Mucosa of descending colon (tissue), 3 donors: ENCODE measurements around the gene CPPED1. TPM values are rescaled to one million over a fixed set of nuclear protein-coding genes. Genes with fewer than 3 reads are reported as not detected.

Experiments used
- ATAC-seq: fragments of 200-7000 bp; cut with Tn5 transposase; one replicate; pipeline ENCODE4 v1.9.1; 2020; ENCODE audit warnings: mild to moderate bottlenecking, moderate library complexity
- DNase-seq, 3 donors: peaks; one replicate each; pipeline ENCODE4 v3.0.0-alpha.2; 2020
- H3K36me3 ChIP-seq: fragments of 200-600 bp; one replicate; pipeline ENCODE4 v1.8.0; 2021; ENCODE audit warnings: low read depth, mild to moderate bottlenecking
- H3K4me1 ChIP-seq: fragments of 200-600 bp; one replicate; pipeline ENCODE4 v1.8.0; 2021; ENCODE audit warnings: low read depth, mild to moderate bottlenecking
- H3K4me3 ChIP-seq: fragments of 200-600 bp; one replicate; pipeline ENCODE4 v1.8.0; 2021; ENCODE audit warnings: mild to moderate bottlenecking
- H3K9me3 ChIP-seq: fragments of 200-600 bp; one replicate; pipeline ENCODE4 v1.8.0; 2021; ENCODE audit warnings: mild to moderate bottlenecking
- intact Hi-C, 2 donors: fragments of 100-400 bp; cut with DNase I in 1 of 2; cut with micrococcal nuclease in 1 of 2; formaldehyde crosslinking; loops; one replicate each; pipeline versions ENCODE4 v1.11.0 to v1.11.1; 2022; cut with DNase I, micrococcal nuclease
- total RNA-seq, 3 donors: library from RNA; stranded (reverse); fragmentation: NEBNext Ultra II Directional in 2 of 3; extraction: Animal tissue kit (Norgen Biotek cat#: 25700) in 2 of 3; gene quantifications; one replicate each; pipeline versions ENCODE4 v1.2.1 to v1.2.4, GENCODE V29; 2021 to 2023
- TF ChIP-seq, protein P1 (sequence below): fragments of 200-600 bp; IDR thresholded peaks from one replicate; pipeline ENCODE4 v1.8.0; 2022; ENCODE audit warnings: antibody characterized with exemption, mild to moderate bottlenecking
- donor health status: DM: no; HTN: no; CAD: no; lungs with moderate emphysema.
- donor health status: DM: no; HTN: no; CAD: no.
- donor health status: DM: no; HTN: yes; CAD: no.

Gene CPPED1
- total RNA-seq, 3 donors from 2014 or later: 18.9 to 25.0 (median 23.4) TPM

DNA sequence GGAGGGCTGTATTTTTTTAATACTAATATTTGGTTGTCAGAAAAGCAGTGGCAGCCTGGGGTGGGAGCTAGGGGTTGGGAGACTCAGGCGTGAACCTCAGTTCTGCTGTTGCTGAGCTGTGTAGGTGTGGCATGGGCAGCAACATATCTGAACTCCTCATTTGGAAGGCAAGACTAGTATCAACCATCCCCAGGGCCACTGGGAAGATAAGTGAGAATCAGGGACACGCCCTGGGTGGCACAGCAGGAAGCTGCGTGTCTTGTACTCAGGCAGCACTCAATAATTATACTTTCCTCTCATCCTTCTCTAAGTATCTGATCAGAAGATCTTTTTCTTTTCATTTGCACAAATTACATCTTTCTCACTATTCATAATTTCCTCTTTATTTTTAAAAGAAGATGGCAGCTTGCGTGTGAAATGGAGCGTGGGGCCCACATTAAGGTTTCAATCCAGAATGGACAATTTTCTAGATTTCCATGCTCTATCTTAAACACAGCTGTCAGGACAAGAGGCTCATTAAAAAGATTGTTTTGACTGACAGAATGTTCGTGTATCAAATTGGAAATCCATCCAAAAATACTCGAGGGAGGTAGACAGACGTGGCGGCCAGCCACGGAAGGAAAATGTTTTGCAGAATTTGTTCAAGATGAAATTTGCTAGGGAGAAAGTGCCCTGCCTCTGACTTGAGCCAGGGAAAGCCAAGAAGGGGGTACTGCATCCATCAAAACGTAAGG lies 121.1 kb downstream of the CPPED1 start:
- ATAC-seq (no peak), DNase-seq (no peak)
- Histone ChIP-seq H3K36me3 (no peaks in the 10 kb centered on the region), H3K4me1 (no peaks in the 10 kb centered on the region), H3K4me3 (no peak overlapping the region), H3K9me3 (no peaks in the 10 kb centered on the region)
- TF ChIP-seq, protein P1, sequence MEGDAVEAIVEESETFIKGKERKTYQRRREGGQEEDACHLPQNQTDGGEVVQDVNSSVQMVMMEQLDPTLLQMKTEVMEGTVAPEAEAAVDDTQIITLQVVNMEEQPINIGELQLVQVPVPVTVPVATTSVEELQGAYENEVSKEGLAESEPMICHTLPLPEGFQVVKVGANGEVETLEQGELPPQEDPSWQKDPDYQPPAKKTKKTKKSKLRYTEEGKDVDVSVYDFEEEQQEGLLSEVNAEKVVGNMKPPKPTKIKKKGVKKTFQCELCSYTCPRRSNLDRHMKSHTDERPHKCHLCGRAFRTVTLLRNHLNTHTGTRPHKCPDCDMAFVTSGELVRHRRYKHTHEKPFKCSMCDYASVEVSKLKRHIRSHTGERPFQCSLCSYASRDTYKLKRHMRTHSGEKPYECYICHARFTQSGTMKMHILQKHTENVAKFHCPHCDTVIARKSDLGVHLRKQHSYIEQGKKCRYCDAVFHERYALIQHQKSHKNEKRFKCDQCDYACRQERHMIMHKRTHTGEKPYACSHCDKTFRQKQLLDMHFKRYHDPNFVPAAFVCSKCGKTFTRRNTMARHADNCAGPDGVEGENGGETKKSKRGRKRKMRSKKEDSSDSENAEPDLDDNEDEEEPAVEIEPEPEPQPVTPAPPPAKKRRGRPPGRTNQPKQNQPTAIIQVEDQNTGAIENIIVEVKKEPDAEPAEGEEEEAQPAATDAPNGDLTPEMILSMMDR: no peak
- intact Hi-C loops: no loop called here

DNA sequence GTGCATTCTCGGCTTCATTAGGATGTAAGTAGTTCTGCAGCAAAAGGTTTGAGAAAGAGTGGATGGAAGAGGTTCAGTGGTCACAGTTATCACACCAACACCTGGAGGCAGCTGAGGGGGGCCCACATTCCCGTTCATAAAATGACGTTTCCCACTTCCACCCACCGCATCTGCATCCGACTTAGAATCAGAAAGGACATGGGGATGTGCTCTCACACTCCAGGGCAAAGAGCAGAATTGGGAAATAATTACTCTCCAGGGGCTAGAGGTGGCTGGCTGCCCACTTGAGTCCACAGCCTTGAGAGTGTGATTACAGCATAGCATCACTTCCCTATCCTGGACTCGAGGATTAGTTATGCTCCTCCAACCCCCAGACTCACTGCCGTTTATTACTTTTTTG lies 122.0 kb downstream of the CPPED1 start:
- no peaks in the 10 kb centered on the region for H3K9me3 ChIP-seq
- ATAC-seq (no peak), DNase-seq (no peak)
- no peaks in the 10 kb centered on the region for H3K36me3 ChIP-seq
- TF ChIP-seq, protein P1: no peak
- H3K4me3 ChIP-seq: no peak overlapping the region
- intact Hi-C loops: no loop called here
- H3K4me1 ChIP-seq: no peaks in the 10 kb centered on the region

DNA sequence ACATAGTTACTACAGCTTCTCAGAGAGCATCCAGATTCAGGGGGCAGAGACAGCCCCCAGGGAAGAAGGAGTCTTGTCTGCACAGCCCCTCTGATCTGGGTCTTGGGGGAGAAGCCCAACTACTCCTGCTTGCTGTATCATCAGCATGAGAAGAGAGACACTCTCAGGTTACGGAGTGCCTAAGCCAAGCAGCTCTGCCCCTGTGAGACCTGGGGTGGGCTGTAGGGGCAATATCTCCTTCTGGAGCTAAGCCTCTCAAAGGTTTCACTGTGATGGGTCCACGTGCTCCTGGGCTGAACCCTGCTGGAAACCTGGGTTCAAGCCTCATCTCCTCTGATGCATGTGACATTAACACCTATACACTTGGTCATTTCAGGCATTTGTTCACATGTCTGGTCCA lies 123.2 kb downstream of the CPPED1 start:
- intact Hi-C loops: no loop called here

DNA sequence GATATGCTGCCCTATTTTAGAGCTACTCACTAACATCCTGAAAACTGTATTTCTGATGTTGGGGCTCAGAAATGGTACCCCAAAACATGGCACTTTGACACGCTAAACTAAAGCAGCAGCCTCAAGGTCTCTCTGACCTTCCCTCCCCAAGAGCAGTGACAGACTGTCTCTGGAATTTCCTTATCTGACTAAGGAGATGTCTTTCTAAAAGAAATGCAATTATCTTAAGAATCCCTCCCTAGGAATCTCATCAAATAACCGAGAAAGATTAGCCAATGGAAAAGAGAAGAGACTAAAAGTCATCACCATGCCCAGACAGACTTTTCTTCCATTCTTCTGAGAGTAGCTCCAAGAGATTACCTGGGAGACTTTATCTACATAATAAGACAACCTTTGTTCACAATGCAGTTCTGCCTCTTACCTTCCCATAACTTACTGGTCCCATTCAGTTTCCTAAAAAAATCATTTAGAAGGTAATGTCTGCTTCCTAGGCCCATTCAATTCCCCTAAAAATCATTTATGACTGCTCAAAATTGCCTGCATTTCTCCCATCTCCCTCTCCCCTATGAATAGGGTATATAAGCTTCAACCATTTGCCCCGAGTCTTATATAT lies 123.9 kb downstream of the CPPED1 start:
- TF ChIP-seq, protein P1: no peak
- no peak for ATAC-seq
- intact Hi-C loops: no loop called here

More for the DNA sequence above, 123.2 kb downstream of the CPPED1 start:
- Histone ChIP-seq H3K4me1 (no peaks in the 10 kb centered on the region), H3K4me3 (no peak overlapping the region), H3K9me3 (no peaks in the 10 kb centered on the region), H3K36me3 (no peaks in the 10 kb centered on the region)
- TF ChIP-seq, protein P1: no peak
- ATAC-seq (no peak), DNase-seq (no peak)

DNA sequence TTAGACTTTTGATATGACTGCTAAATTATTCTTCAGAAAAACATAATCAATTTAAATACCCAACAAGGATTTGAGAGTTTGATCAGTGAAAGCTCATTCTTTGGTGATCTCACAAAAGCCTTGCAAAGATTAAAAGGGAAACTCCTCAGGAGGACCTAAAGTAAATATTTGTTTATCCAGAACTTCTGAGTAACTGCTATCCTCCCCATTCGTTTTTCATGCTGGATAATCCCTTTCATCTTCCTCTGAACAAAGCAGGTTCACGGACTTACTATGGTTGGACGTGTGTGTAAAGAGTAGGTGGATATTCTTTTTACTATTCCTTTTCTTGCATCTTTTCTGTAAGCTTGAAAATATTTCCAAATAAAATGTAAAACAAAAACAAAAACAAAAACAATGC lies 124.7 kb downstream of the CPPED1 start:
- H3K9me3 ChIP-seq: no peaks in the 10 kb centered on the region
- H3K4me3 ChIP-seq: no peak overlapping the region
- ATAC-seq (no peak), DNase-seq (no peak)
- no peaks in the 10 kb centered on the region for H3K4me1 ChIP-seq
- intact Hi-C loops: no loop called here
- TF ChIP-seq, protein P1: no peak
- no peaks in the 10 kb centered on the region for H3K36me3 ChIP-seq

More for the DNA sequence above, 123.9 kb downstream of the CPPED1 start:
- H3K9me3 ChIP-seq: no peaks in the 10 kb centered on the region
- no peaks in the 10 kb centered on the region for H3K36me3 ChIP-seq
- no peaks in the 10 kb centered on the region for H3K4me1 ChIP-seq
- DNase-seq: no peak
- no peak overlapping the region for H3K4me3 ChIP-seq
